Adrenal gland (tissue), 12 donors: ENCODE data around the gene CLPX. TPM values are rescaled to one million over a fixed set of nuclear protein-coding genes. Genes with fewer than 3 reads are reported as not detected.
"Not testable (repeated sequence)": the region's sequence is repeated elsewhere in the genome, so short reads cannot be mapped to it uniquely, and the experiment has no call there.

Experiments used
- DNase-seq, 7 donors: peaks; one replicate each; pipeline ENCODE4 v3.0.0-alpha.2; 2019 to 2020
- H3K27ac ChIP-seq, 5 donors: fragments of 200-600 bp; sonication (generic) in 4 of 5; 1 replicate in 3 of 5; 2 replicates in 2 of 5; pipeline versions ENCODE4 v1.5.1 to v1.8.0; 2016 to 2020; ENCODE audit warnings: mild to moderate bottlenecking in 1 of 5
- H3K27me3 ChIP-seq: fragments of 200-600 bp; 2 replicates; pipeline ENCODE4 v1.8.0; 2021
- H3K36me3 ChIP-seq, 2 donors: fragments of 200-600 bp; replicated peaks in 1 of 2; 1 replicate in 1 of 2; 2 replicates in 1 of 2; pipeline versions ENCODE4 v1.5.1 to v1.8.0; 2018 to 2022
- H3K4me1 ChIP-seq, 2 donors: fragments of 200-600 bp; replicated peaks in 1 of 2; 1 replicate in 1 of 2; 2 replicates in 1 of 2; pipeline versions ENCODE4 v1.5.1 to v1.8.0; 2018 to 2021
- H3K4me3 ChIP-seq, 4 donors: fragments of 200-600 bp; sonication (generic) in 3 of 4; one replicate each; pipeline ENCODE4 v1.5.1; 2016 to 2018
- H3K9me3 ChIP-seq, 3 donors: fragments of 200-600 bp; sonication (generic) in 1 of 3; replicated peaks in 1 of 3; 1 replicate in 2 of 3; 2 replicates in 1 of 3; pipeline versions ENCODE4 v1.5.1 to v1.8.0; 2016 to 2021
- POLR2A ChIP-seq, 2 donors: fragments of 450-650 bp; IDR thresholded peaks; one replicate each; pipeline ENCODE4 v1.6.1; 2017; ENCODE audit warnings: antibody characterized with exemption in 2 of 2, mild to moderate bottlenecking in 2 of 2, moderate library complexity in 1 of 2
- WGBS, 4 donors: extraction: QIAGEN DNeasy Blood & Tissue Kit in 2 of 4; methylation state at CpG; one replicate each; pipeline versions ENCODE4 v1.1.5 to v1.1.7; 2013 to 2017; 5-methylcytosine and 5-hydroxymethylcytosine counted together
- intact Hi-C, 2 donors: fragments of 100-400 bp; cut with DNase I; formaldehyde crosslinking; loops; one replicate each; pipeline versions ENCODE4 v1.14.1 to v1.15.0; 2022 to 2023
- polyA plus RNA-seq, 3 donors: library from polyadenylated mRNA; stranded (reverse); fragments of 200-250 nt in 2 of 3; fragments of 350-450 nt in 1 of 3; fragmentation: Illumina TruSeq in 1 of 3; extraction: RNeasy Lipid Tissue Mini Kit (QIAGEN cat#74804) in 1 of 3; gene quantifications; one replicate each; pipeline ENCODE4 v1.2.3, GENCODE V29; 2013 to 2014
- total RNA-seq, 9 donors: library from RNA; depleted of rRNA in 4 of 9; stranded (reverse); fragments of >200 nt in 4 of 9; fragments of 120-200 nt in 1 of 9; fragmentation: NEBNext Ultra II Directional in 1 of 9; extraction: Animal tissue kit (Norgen Biotek cat#: 25700) in 1 of 9; gene quantifications; one replicate each; pipeline versions ENCODE4 v1.1.0 to v1.2.4, GENCODE V29; 2013 to 2023
- TF ChIP-seq, protein P1 (sequence below), 6 experiments: fragments of 450-650 bp in 4 of 6; fragments of 200-600 bp in 2 of 6; sonication (generic) in 1 of 6; IDR thresholded peaks; 1 replicate in 5 of 6; 2 replicates in 1 of 6; pipeline versions ENCODE4 v1.5.1 to v1.8.0; 2016 to 2021; ENCODE audit warnings: antibody characterized with exemption in 6 of 6, mild to moderate bottlenecking in 2 of 6, moderate library complexity in 1 of 6
- donor health status: healthy with polysubstance abuse.
- donor health status: Bipolar disorder and iron deficiency.
- donor health status: DM: yes; HTN: yes; CAD: no.
- donor health status: DM: no; HTN: no; CAD: no.
- donor health status: DM: no; HTN: no; CAD: no.
- donor health status: DM: yes; HTN: yes; CAD: no.

Gene CLPX
- total and polyA plus RNA-seq, 12 donors = 10.4 to 70.7 (median 49.7) TPM

DNA sequence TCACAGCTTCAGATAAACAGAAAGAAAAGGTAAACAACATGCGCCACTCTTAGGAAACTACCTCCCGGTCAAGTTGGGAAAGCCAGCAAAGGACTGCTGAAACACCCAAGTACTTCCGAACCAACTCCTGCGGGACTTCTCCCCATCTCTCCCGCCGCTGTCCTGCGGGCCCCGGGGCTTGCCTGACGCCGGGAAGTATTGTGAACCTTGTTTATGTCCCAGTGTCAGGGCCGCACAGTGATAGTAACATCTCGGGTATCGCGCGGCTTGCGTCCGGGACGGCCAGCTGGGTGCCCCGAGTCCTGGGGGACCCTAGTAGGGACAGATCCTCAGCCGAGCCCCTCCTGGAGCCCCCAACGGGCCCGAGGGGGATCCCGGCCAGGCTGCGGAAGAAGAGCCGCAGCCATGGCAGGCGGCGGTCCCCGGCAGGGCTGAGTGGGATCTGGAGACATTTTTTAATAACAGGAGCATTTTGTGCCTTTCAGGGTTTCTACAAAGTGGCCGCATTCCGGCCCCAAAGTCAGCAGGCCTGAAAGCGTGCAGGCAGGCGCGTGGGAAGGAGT, 756 bp downstream of the CLPX start:
- peak overlapping the region; percentile 88 to 94 (median 92) for H3K27ac ChIP-seq
- 0 to 2% (median 1%) methylated on average over 10 to 33 of the region's 33 CpGs for WGBS, 4 donors
- peak; percentile 9 to 79 for TF ChIP-seq POLR2A (IDR thresholded peaks at IDR 0.05)
- TF ChIP-seq, protein P1, sequence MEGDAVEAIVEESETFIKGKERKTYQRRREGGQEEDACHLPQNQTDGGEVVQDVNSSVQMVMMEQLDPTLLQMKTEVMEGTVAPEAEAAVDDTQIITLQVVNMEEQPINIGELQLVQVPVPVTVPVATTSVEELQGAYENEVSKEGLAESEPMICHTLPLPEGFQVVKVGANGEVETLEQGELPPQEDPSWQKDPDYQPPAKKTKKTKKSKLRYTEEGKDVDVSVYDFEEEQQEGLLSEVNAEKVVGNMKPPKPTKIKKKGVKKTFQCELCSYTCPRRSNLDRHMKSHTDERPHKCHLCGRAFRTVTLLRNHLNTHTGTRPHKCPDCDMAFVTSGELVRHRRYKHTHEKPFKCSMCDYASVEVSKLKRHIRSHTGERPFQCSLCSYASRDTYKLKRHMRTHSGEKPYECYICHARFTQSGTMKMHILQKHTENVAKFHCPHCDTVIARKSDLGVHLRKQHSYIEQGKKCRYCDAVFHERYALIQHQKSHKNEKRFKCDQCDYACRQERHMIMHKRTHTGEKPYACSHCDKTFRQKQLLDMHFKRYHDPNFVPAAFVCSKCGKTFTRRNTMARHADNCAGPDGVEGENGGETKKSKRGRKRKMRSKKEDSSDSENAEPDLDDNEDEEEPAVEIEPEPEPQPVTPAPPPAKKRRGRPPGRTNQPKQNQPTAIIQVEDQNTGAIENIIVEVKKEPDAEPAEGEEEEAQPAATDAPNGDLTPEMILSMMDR (IDR thresholded peaks at IDR 0.05) = no peak
- intact Hi-C loops = no loop called here
- peak overlapping the region; percentile 69 to 97 (median 90) for H3K4me3 ChIP-seq
- H3K4me1 ChIP-seq = peaks cover 22 to 33% of the 10 kb centered on the region in 2 donors
- H3K9me3 ChIP-seq = no peaks in the 10 kb centered on the region
- no peaks in the 10 kb centered on the region for H3K27me3 ChIP-seq
- H3K36me3 ChIP-seq = peaks cover 0 to 8% of the 10 kb centered on the region in 2 donors
- peak; percentile 57 to 83 (median 73) for DNase-seq

DNA sequence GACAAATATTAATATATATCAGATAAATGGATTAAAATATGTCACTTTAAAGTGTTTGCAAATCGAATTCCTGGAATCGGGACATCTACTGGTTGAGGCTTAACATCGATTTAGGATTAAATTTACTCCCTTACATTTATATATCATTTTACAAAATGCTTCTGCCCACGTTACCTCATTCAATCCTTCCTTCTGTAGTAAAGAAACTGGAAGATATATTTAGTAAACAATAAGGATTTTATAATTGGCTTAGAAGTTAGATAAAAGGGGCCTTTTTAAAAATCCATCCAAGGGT, 1.3 kb downstream of the CLPX start:
- Histone ChIP-seq H3K36me3 (peaks cover 0 to 14% of the 10 kb centered on the region in 2 donors), H3K27me3 (no peaks in the 10 kb centered on the region), H3K4me1 (peaks cover 22 to 38% of the 10 kb centered on the region in 2 donors), H3K4me3 (peak overlapping the region; percentile 69 to 97 (median 90)), H3K9me3 (no peaks in the 10 kb centered on the region), H3K27ac (peak overlapping the region; percentile 41 to 94 (median 92))
- intact Hi-C loops = no loop called here
- no peak for DNase-seq
- 1 to 3% (median 2%) methylated on average over 4 of the region's 4 CpGs for whole genome bisulfite sequencing, 4 donors
- TF ChIP-seq, protein P1 (IDR thresholded peaks at IDR 0.05) = no peak
- TF ChIP-seq POLR2A (IDR thresholded peaks at IDR 0.05) = no peak

DNA sequence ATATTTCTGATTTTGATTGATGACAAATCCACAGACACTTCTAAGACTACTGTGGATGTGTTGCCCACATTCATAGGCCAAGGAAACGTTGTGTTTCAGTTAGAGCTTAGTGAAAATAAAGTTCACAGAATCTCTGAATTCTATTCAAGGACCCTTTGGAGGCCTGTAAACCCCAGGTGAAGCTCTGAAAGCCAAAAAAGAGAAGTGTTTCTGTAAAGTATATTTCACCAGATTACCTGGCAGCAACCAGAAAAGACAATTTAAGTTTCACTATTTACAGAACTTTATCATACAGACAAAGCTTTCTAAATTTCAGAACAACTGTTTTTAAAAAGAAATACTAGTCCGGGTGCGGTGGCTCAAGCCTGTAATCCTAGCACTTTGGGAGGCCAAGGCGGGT, 2.6 kb downstream of the CLPX start:
- H3K4me1 ChIP-seq = peaks cover 22 to 41% of the 10 kb centered on the region in 2 donors
- H3K27me3 ChIP-seq = no peaks in the 10 kb centered on the region
- peak overlapping the region in 1 of 4 donors; percentile 87 for H3K4me3 ChIP-seq
- intact Hi-C loops = no loop called here
- no peak for TF ChIP-seq POLR2A (IDR thresholded peaks at IDR 0.05)
- TF ChIP-seq, protein P1 (IDR thresholded peaks at IDR 0.05) = no peak
- H3K9me3 ChIP-seq = no peaks in the 10 kb centered on the region
- H3K27ac ChIP-seq = peak overlapping the region in 2 of 5 donors; percentile 13 to 92
- peaks cover 0 to 27% of the 10 kb centered on the region in 2 donors for H3K36me3 ChIP-seq
- WGBS, 4 donors = 69 to 76% (median 73%) methylated on average over 4 of the region's 4 CpGs
- no peak for DNase-seq

DNA sequence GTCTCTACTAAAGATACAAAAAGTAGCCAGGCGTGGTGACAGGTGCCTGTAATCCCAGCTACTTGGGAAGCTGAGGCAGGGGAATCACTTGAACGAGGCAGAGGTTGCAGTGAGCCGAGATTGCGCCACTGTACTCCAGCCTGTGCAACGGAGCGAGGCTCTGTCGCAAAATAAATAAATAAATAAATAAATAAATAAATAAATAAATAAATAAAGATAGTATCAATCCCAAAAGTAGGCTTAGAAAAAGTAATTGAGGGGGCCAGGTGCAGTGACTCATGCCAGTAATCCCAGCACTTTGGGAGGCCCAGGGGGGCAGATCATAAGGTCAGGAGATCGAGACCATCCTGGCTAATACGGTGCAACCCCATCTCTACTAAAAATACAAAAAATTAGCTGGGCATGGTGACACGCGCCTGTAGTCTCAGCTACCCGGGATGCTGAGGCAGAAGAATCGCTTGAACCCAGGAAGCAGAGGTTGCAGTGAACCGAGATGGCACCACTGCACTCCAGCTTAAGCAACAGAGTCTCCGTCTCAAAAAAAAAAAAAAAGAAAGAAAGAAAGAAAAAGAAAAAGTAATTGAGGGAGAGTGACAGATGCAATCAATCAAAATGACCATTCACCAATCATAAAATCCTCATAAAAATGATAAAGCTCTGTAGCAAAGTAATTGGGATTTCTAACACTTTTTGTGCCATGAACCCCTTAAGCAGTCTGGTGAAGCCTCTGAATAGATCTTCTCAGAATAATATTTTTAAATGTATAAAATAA, 3.4 kb downstream of the CLPX start:
- Histone ChIP-seq H3K4me1 (peaks cover 22 to 41% of the 10 kb centered on the region in 2 donors), H3K36me3 (peaks cover 0 to 34% of the 10 kb centered on the region in 2 donors)
- H3K9me3 ChIP-seq, intact Hi-C loops, DNase-seq, H3K27ac ChIP-seq, H3K4me3 ChIP-seq, H3K27me3 ChIP-seq: not testable (repeated sequence)
- WGBS, 4 donors = 85 to 90% (median 87%) methylated on average over 15 of the region's 15 CpGs
